ENCODE measurements around the gene PTPRK. TPM values are rescaled to one million over a fixed set of nuclear protein-coding genes. Genes with fewer than 3 reads are reported as not detected.

The PTPRK gene
- total and polyA plus RNA-seq, 4 donors = 8.2 to 224 (median 42.9) TPM

DNA sequence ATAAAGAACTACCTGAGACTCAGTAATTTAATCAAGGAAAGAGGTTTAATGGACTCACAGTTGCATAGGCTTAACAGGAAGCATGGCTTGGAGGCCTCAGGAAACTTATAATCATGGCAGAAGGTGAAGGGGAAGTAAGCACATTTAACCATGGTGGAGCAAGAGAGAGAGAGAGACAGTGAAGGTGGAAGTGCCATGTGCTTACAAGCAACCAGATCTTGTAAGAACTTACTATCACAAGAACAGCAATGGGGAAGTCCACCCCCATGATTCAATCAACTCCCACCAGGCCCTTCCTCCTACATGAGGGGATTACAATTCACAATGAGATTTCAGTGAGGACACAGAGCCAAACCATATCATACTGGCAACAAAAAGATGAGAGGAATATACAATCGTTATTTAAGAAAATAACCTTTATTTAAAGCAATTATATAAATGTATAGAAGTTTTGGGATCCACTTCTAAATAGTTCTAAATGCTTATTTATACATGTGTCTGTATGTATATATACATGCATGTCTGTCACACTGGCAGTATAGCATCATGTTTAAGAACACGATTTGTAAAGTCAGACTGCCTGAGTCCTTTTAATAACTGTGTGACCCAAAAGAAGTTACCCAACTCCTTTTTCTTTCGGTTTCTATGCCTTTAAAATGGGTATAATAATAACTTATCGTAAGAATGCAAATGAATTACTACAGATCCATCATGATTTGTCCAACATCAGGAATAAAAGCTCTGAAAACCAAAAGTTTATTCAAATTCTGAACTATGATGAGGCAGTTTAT is 363.9 kb downstream of the PTPRK start:
- Histone ChIP-seq H3K4me1 (ENCODE audit: control insufficient read depth in 5 of 5, insufficient read depth in 5 of 5, low read length in 5 of 5) (no peaks in the 10 kb centered on the region), H3K9ac (ENCODE audit: insufficient read depth in 1 of 2, low read length in 2 of 2) (no peak overlapping the region), H3K9me3 (ENCODE audit: control insufficient read depth in 4 of 4, insufficient read depth in 3 of 4, low read length in 3 of 4) (no peaks in the 10 kb centered on the region), H3K27ac (ENCODE audit: low read depth in 1 of 2, low read length in 1 of 2) (no peak overlapping the region), H3K36me3 (ENCODE audit: control insufficient read depth in 4 of 4, insufficient read depth in 4 of 4, low read length in 4 of 4) (no peaks in the 10 kb centered on the region), H3K27me3 (ENCODE audit: control insufficient read depth in 3 of 3, insufficient read depth in 3 of 3, low read length in 2 of 3) (no peaks in the 10 kb centered on the region), H3K4me3 (no peak overlapping the region)
- TF ChIP-seq, protein P1, sequence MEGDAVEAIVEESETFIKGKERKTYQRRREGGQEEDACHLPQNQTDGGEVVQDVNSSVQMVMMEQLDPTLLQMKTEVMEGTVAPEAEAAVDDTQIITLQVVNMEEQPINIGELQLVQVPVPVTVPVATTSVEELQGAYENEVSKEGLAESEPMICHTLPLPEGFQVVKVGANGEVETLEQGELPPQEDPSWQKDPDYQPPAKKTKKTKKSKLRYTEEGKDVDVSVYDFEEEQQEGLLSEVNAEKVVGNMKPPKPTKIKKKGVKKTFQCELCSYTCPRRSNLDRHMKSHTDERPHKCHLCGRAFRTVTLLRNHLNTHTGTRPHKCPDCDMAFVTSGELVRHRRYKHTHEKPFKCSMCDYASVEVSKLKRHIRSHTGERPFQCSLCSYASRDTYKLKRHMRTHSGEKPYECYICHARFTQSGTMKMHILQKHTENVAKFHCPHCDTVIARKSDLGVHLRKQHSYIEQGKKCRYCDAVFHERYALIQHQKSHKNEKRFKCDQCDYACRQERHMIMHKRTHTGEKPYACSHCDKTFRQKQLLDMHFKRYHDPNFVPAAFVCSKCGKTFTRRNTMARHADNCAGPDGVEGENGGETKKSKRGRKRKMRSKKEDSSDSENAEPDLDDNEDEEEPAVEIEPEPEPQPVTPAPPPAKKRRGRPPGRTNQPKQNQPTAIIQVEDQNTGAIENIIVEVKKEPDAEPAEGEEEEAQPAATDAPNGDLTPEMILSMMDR (IDR thresholded peaks at IDR 0.05; ENCODE audit: control extremely low read depth, extremely low read depth) = no peak
- 94 to 96% methylated on average over 4 of the region's 4 CpGs for WGBS, 2 donors
- DNase-seq (no peak), ATAC-seq (ENCODE audit: insufficient read depth, low FRiP score) (no peak)

DNA sequence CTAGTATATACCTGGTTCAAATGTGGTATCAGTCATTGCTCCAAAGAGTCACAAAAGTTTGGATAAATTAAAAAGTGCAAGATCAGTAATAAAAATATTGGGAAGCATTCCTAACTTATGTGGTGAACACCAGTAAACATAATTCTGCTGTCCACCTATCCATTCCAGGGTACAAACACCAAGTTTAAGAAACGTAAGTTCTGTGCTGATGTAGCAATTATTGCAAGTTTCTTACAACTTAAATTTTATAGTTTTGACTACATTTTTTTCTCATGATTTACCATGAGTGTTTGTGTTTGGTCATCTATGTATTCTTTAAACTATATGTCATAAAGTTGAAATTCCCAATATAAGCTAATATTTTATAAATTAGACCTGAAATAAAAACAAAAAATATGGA is 364.6 kb downstream of the PTPRK start:
- TF ChIP-seq, protein P1 (IDR thresholded peaks at IDR 0.05; ENCODE audit: control extremely low read depth, extremely low read depth) = no peak
- no peaks in the 10 kb centered on the region for H3K9me3 ChIP-seq (ENCODE audit: control insufficient read depth in 4 of 4, insufficient read depth in 3 of 4, low read length in 3 of 4)
- no peak overlapping the region for H3K9ac ChIP-seq (ENCODE audit: insufficient read depth in 1 of 2, low read length in 2 of 2)
- H3K36me3 ChIP-seq (ENCODE audit: control insufficient read depth in 4 of 4, insufficient read depth in 4 of 4, low read length in 4 of 4) = no peaks in the 10 kb centered on the region
- H3K4me1 ChIP-seq (ENCODE audit: control insufficient read depth in 5 of 5, insufficient read depth in 5 of 5, low read length in 5 of 5) = no peaks in the 10 kb centered on the region
- WGBS, 2 donors = 89 to 94% methylated on average over 1 of the region's 1 CpG
- H3K4me3 ChIP-seq = no peak overlapping the region
- H3K27ac ChIP-seq (ENCODE audit: low read depth in 1 of 2, low read length in 1 of 2) = no peak overlapping the region
- no peaks in the 10 kb centered on the region for H3K27me3 ChIP-seq (ENCODE audit: control insufficient read depth in 3 of 3, insufficient read depth in 3 of 3, low read length in 2 of 3)
- ATAC-seq (ENCODE audit: insufficient read depth, low FRiP score) = no peak
- no peak for DNase-seq

DNA sequence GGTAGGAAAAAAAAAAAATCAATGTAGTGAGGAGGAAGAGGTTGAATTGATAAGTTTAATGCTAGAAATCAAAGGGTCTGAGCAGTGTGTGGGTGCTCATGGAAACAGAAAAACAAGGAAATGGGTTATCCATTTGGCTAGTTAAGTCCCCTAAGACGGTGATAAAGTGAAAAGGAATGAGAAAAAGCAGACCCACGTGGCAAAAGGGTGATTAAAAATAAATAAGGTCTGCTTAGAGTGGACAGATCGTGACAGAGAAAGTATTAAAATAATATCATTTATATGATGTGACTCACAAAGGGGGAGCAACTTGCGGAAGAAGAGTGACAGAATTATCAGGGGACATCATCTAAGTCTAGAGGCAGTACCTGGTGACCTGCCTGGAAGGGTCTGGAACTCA is 367.8 kb downstream of the PTPRK start:
- TF ChIP-seq, protein P1 (IDR thresholded peaks at IDR 0.05; ENCODE audit: control extremely low read depth, extremely low read depth) = no peak
- Histone ChIP-seq H3K4me1 (ENCODE audit: control insufficient read depth in 5 of 5, insufficient read depth in 5 of 5, low read length in 5 of 5) (no peaks in the 10 kb centered on the region), H3K4me3 (no peak overlapping the region), H3K27me3 (ENCODE audit: control insufficient read depth in 3 of 3, insufficient read depth in 3 of 3, low read length in 2 of 3) (no peaks in the 10 kb centered on the region), H3K9ac (ENCODE audit: insufficient read depth in 1 of 2, low read length in 2 of 2) (no peak overlapping the region), H3K9me3 (ENCODE audit: control insufficient read depth in 4 of 4, insufficient read depth in 3 of 4, low read length in 3 of 4) (no peaks in the 10 kb centered on the region), H3K27ac (ENCODE audit: low read depth in 1 of 2, low read length in 1 of 2) (no peak overlapping the region), H3K36me3 (ENCODE audit: control insufficient read depth in 4 of 4, insufficient read depth in 4 of 4, low read length in 4 of 4) (no peaks in the 10 kb centered on the region)
- DNase-seq (no peak), ATAC-seq (ENCODE audit: insufficient read depth, low FRiP score) (no peak)
- WGBS, 2 donors = 82 to 94% methylated on average over 4 of the region's 4 CpGs

Measured in lung (tissue), 12 donors.